Measurements from ENCODE around the gene ASIC4.
A peak's percentile ranks its signal among the peaks of the same experiment; 100 is the strongest.

ASIC4 gene

DNA sequence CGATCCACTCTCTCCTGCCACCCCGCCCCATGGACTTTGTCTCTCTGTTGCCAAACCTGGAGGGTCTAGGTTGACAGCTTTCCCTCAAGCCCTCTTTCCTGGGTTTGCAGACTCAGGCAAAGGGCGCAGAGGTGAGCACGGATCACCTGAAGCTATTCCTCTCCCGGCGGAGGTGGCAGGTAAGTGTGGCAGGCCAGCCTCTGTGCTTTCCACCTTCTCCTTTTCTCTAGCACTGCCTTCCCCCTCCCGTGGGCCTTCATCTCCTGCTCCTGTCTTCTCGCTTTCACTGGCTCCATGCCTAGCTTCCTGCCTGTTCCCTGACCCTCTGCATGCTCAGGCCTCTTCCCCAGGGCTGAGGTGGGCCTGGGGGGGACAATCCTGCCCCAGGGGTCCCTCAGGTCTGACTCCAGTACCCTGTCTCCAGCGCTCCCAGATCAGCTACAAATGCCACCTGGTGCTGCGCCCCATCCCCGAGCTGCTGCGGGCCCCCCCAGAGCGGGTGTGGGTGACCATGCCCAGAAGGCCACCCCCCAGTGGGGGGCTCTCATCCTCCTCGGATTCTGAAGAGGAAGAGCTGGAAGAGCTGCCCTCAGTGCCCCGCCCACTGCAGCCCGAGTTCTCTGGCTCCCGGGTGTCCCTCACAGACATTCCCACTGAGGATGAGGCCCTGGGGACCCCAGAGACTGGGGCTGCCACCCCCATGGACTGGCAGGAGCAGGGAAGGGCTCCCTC lies 31.4 kb upstream of the ASIC4 start:
- no peak for DNase-seq

DNA sequence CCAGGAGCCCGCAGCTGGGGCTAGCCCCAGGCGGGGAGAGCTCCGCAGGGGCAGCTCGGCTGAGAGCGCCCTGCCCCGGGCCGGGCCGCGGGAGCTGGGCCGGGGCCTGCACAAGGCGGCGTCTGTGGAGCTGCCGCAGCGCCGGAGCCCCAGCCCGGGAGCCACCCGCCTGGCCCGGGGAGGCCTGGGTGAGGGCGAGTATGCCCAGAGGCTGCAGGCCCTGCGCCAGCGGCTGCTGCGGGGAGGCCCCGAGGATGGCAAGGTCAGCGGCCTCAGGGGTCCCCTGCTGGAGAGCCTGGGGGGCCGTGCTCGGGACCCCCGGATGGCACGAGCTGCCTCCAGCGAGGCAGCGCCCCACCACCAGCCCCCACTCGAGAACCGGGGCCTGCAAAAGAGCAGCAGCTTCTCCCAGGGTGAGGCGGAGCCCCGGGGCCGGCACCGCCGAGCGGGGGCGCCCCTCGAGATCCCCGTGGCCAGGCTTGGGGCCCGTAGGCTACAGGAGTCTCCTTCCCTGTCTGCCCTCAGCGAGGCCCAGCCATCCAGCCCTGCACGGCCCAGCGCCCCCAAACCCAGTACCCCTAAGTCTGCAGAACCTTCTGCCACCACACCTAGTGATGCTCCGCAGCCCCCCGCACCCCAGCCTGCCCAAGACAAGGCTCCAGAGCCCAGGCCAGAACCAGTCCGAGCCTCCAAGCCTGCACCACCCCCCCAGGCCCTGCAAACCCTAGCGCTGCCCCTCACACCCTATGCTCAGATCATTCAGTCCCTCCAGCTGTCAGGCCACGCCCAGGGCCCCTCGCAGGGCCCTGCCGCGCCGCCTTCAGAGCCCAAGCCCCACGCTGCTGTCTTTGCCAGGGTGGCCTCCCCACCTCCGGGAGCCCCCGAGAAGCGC lies 30.6 kb upstream of the ASIC4 start:
- no peak for DNase-seq

- peak in 1 of 6 experiments; percentile 19 for DNase-seq
These were observed 29.7 kb upstream of the ASIC4 start for GRCh38 chr2:219484343-219485200.

DNA sequence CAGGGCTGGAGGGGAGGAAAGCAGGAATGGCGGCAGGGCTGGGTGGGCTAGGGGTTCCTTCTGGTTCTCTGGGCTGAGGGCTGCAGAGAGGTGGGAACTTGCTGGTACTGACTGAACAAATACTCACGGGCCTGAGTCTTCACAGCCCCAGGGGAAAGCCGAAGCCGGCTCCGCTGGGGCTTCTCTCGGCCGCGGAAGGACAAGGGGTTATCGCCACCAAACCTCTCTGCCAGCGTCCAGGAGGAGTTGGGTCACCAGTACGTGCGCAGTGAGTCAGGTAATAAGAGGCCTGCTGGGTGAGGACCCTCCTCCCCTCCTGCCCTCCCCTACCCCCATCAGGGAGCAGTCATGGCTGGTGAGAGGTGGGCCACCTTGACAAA lies 29.1 kb upstream of the ASIC4 start:
- DNase-seq: no peak

GRCh38 chr2:219486380-219486959 lies 27.8 kb upstream of the ASIC4 start:
- DNase-seq: no peak

- no peak for DNase-seq
These were observed 26.0 kb upstream of the ASIC4 start for GRCh38 chr2:219488149-219488843.

DNA sequence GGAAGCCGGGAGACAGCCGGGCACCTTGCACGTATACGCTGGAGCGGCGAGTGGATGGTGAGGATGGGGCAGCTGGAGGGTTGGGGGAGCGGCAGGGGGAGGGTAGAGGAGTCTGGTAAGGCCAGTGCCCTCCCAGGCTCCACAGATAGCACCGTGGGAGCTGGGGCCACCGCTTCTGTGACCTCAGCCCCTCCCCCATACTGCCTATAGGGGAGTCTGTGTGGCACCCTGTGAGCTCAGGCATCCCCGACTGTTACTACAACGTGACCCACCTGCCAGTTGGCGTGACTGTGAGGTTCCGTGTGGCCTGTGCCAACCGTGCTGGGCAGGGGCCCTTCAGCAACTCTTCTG lies 25.5 kb upstream of the ASIC4 start:
- DNase-seq: no peak

DNA sequence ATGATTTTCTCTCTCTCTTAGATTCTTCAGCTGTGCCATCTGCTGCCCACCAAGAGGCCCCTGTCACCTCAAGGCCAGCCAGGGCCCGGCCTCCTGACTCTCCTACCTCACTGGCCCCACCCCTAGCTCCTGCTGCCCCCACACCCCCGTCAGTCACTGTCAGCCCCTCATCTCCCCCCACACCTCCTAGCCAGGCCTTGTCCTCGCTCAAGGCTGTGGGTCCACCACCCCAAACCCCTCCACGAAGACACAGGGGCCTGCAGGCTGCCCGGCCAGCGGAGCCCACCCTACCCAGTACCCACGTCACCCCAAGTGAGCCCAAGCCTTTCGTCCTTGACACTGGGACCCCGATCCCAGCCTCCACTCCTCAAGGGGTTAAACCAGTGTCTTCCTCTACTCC lies 25.0 kb upstream of the ASIC4 start:
- no peak for DNase-seq

DNA sequence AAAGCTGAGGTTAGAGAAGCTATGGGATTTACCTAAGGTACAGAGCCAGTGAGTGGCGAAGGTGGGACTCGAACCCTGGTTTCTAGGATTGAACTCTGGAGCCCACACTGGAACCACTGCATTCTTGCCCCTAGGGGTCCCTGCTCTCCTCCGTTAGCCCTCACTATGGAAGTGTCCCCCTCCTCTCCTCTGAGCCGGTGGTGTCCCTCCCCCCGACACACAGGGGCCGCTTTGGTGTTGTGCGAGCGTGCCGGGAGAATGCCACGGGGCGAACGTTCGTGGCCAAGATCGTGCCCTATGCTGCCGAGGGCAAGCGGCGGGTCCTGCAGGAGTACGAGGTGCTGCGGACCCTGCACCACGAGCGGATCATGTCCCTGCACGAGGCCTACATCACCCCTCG lies 24.1 kb upstream of the ASIC4 start:
- DNase-seq: no peak

DNA sequence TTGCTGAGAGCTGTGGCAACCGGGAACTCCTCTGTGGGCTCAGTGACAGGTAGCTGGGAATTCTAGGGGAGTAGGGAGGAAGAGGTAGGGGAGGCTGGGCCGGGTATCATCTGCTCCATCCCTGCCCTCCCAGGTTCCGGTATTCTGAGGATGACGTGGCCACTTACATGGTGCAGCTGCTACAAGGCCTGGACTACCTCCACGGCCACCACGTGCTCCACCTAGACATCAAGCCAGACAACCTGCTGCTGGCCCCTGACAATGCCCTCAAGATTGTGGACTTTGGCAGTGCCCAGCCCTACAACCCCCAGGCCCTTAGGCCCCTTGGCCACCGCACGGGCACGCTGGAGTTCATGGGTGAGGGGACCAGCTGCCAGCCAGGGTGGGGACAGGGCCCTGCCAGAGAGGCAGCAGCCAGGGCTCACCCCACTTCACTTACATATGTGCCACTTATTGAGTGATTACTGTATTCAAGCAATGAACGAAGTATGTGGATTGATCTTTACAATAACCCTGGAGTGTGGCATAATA lies 23.6 kb upstream of the ASIC4 start:
- DNase-seq: no peak

- no peak for DNase-seq
These were observed 22.9 kb upstream of the ASIC4 start for GRCh38 chr2:219491278-219491963.

DNA sequence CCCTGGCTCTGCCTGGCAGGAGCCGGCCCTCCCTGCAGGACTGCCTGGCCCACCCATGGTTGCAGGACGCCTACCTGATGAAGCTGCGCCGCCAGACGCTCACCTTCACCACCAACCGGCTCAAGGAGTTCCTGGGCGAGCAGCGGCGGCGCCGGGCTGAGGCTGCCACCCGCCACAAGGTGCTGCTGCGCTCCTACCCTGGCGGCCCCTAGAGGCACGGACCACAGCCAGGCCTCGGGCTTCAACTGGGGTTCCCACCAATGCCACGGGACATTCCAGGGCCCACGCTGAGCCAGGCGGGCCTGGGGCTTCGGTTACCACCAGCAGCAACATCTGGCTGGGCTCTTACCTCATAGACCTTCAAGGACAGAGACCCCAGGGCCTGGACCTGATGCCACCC lies 21.7 kb upstream of the ASIC4 start:
- no peak for DNase-seq

DNA sequence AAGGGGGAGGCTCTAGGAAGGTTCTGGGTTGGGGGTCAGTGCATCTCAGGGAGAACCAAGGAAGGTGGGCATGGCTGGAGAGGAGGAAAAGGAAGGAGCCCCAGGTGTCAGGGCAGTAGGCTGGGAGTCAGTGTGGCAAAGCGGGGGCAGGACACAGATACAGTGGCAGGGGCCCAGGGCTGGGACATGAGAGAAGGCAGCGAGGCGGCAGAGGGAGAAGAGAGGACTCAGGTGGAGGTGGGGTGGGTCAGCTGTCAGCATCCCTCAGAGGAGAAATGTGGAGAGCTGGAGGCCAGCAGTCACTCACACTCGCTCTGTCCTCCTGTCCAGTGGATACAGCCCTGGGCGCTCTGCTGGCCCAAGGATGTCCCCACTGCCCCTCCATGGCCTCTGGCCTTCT lies 21.2 kb upstream of the ASIC4 start:
- no peak for DNase-seq

DNA sequence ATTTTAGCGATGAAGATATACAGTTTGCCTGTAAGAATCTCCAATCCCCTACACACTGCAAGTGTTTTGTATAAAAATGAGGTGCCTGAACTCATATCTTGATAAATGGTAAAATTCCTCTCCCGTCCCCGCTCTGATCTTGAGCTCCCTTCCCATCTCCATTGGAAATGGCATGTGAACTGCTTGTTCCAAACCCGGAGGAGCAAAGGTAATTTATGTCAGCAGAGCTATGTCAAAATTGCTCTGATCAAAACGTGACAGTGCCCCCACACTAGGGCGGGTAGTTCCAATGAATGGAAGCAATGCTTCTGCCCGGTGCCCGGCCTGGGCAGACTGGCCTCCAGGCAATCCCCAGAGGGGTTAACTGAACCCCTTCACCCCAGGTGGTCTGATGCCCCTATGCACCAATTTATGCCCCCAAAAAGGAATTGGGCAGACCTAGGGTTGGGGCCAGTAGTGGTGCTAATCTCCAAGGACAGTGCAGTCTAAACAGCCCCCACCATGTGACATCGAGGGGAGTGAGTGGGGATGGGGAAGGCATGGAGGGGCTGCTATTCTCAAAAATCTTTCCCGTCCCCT lies 19.2 kb upstream of the ASIC4 start:
- DNase-seq: no peak

GRCh38 chr2:219495531-219496122 lies 18.7 kb upstream of the ASIC4 start:
- DNase-seq: peak in 5 of 6 experiments; percentile 16 to 50 (median 34)

DNA sequence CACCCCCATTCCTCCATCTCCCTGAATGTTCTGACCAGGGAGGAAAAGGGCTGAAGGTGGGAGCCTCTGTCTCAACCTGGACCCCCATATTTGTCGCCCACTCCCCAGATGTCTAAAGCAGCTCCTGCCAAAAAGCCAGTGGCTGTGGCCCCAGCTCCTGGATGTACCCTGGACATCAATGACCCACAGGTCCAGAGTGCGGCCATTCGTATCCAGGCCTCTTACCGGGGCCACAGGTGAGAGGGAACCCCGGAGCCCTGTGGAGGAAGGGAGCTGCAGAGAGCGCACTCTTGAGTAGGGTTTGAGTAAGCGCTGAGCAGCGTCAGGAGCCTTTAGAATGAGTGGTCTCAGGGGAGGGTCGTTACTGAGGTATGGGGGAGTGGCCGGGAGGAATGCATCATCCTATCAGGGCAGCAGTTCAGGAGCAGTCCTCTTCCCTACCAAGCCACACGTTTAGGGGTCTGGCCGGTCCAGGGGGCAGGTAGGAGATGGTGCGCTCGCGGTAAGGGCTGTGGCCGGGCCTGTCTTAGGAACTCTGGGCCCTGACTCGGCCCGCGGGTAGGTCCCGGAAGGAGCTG lies 17.9 kb upstream of the ASIC4 start:
- no peak for DNase-seq

- DNase-seq: peak in 2 of 6 experiments; percentile 8 to 25
These were observed 17.3 kb upstream of the ASIC4 start for GRCh38 chr2:219496825-219497494.

DNA sequence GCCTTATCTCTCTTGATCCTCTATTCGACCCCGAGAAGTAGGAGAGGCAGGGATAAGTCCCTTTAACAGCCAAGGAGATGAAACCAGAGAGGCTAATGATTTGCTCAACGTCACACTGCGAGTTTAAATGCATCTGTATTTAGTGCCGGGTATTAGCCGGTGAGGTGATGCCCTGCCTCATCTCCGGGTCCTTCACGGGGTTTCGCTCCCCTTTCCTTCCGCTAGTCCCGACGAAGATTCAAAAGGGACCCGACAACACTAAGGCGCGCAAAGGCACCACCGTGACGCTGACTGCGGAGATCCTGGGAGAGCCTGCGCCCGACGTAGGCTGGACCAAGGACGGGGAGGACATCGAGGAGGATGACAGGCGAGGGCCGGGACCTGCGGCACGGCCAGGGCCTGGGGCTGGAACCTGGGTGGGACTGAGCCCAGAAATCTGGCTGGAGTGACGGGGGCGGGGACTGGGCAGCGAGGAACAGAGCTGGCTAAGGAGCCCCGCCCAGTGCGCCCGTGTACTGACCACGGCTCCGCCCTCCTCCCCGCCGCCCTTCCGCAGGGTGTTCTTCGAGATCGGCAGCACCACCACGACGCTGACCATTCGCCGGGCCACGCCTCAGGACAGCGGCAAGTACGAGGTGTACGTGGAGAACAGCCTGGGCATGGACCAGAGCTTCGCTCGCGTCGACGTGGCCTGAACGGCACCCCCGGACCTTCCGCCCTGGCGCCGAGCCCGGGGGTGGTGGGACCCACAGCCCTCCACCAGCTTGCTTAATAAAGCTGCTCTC lies 16.6 kb upstream of the ASIC4 start:
- DNase-seq: peak in 5 of 6 experiments; percentile 8 to 27 (median 15)

All from stimulated activated naive CD4-positive, alpha-beta T cell (primary cell).